Stimulated activated CD8-positive, alpha-beta memory T cell treated with anti-CD3 and anti-CD28 coated beads, Interleukin-7, amount 100 ng/mL, for 48 hours (primary cell): Measurements from ENCODE around the gene FER.

Experiments
- DNase-seq, 2 donors: peaks; one replicate each; pipeline ENCODE4 v3.0.0-alpha.2; 2020; ENCODE audit warnings: low read depth in 1 of 2; ENCODE audit errors: extremely low read depth in 1 of 2

The FER gene

GRCh38 chr5:109224276-109224882 is 476.7 kb downstream of the FER start:
- no peak for DNase-seq

- DNase-seq, result no peak
Observed at GRCh38 chr5:109225716-109226625, 478.3 kb downstream of the FER start.

DNA sequence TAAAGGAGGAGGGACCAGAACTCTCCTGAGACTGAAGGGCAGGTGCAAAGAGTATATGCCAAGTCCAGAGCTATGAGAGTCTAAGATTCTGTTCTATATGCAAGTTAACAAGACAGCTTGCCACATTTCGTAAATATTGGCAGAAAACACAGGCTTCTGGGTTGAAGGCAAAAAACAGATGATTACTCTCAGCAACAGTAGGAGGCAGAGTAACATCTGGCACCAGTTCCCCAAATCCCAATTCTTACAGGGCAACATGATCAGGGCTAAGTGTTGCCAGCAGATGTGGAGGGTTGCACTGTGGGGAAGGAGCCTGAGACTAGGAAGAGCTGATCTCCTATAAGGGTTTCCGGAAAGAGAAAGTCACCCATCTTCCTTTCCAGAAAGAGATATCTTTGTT is 482.7 kb downstream of the FER start:
- DNase-seq, result no peak

DNA sequence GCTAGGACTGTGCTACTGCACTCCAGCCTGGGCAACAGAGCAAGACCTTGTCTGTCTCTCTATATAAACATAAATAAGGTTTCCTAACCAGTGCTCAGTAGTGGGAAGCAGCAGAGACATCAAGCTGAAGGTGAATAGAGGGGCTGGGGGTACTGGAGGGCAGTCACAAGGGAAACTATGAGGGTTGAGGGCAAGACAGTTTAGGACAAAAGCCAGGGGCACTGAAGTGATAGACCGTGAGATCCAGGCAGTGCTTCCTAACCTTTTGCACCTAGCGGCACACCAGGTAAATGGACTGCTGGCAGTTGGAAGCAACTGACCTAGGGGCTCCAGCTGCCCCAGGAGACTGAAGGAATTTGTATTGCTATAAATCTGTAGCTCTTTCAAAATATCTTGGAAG is 483.6 kb downstream of the FER start:
- no peak for DNase-seq

DNA sequence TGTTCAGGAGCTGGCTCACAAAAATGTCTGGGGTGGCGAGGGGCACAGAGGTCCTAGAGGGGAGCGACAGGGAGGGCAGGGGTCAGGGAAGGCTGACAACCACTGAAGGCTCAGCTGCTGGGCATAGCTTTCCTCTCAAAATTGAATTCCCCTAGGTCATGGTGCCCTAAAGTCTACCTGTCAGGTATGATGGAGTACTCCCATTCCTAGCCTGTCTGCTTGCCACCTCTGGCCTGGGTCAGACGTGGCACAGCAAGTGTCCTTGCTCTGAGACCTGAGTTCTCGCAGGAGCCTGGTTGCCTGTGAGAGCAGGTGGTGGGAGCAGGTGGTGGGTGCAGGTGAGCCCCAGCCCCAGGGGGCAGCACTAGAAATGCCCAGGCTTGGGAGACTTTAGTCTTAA is 486.7 kb downstream of the FER start:
- no peak for DNase-seq

DNA sequence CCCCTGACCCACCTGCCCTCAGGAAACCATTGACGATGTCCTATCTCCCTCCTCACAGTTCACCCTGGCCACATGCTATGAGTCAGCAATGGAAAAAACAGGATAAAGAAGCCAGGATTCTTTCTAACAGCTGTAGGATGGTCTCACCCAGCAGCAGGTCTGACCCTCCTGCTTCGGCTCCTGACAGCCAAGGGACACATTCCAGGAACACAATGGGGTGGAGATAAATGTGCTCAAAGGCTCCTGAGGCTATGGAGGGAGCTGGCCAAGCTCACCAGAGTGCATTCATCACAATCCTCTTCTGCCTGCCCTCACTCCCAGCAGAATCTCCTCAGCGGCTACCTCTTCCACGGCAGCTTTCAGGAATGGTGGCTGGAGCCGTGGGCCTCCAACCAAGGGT is 491.8 kb downstream of the FER start:
- no peak for DNase-seq

DNA sequence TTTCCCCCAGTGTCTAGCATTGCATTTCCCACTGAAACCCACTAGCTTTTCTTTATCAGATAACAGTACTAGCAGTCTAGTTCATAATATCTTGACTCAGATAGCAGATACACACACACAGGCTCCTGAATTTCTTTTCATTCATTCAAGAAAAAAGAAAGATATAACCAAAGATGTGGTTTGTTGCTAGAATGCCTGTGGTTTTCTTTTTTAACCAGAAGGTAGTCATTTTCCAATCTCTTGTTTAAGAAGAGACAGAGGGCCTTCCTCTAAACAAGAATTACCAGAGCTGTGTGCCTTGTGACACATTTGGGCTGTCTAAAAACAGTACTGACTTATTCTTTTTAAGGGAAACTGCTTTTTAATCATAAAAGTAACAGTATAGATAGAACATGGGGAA is 494.8 kb downstream of the FER start:
- DNase-seq, result no peak

- no peak for DNase-seq
Observed at GRCh38 chr5:109246395-109246794, 498.7 kb downstream of the FER start.
